IMR-90 (cell line): Measurements from ENCODE around the gene SORL1. TPM values are rescaled to one million over a fixed set of nuclear protein-coding genes. Genes with fewer than 3 reads are reported as not detected.

Experiments
- ATAC-seq: fragments of 200-7000 bp; cut with Tn5 transposase; 2 replicates; pipeline ENCODE4 v1.9.1; 2020; ENCODE audit warnings: low read depth, mild to moderate bottlenecking, moderate library complexity
- BruUV-seq: library from RNA; stranded (reverse); fragments of 400-500 nt; replicated peaks from 2 replicates; lab custom pipeline; 2021; lab: Mats Ljungman, UMichigan
- CTCF ChIA-PET: fragments of 300-600 bp; formaldehyde crosslinking; extraction: SDS; loops from one replicate; lab custom pipeline; 2021; ENCODE audit warnings: antibody characterized with exemption; lab: Yijun Ruan, JAX
- POLR2A ChIA-PET: fragments of 300-600 bp; sonication (Branson Sonifier 250); formaldehyde crosslinking; loops from one replicate; lab custom pipeline; 2022; ENCODE audit warnings: antibody characterized with exemption; ENCODE audit not compliant: unreplicated experiment; lab: Charles Lee
- DNase-seq: peaks from one replicate; pipeline ENCODE4 v3.0.0; 2013
- H2AFZ ChIP-seq: replicated peaks from 2 replicates; pipeline ENCODE3; 2013; ENCODE audit warnings: low read length, mild to moderate bottlenecking; ENCODE audit not compliant: poor library complexity
- H2AK5ac ChIP-seq: 2 replicates; pipeline ENCODE4 v1.6.1; 2013; ENCODE audit warnings: low read depth, low read length, inconsistent platforms
- H2AK9ac ChIP-seq: replicated peaks from 2 replicates; pipeline ENCODE3; 2013; ENCODE audit warnings: mild to moderate bottlenecking, low read depth, low read length, moderate library complexity; ENCODE audit not compliant: poor library complexity
- H2BK120ac ChIP-seq: 2 replicates; pipeline ENCODE4 v1.6.1; 2013; ENCODE audit warnings: low read depth, low read length, inconsistent platforms
- H2BK15ac ChIP-seq: 3 replicates; pipeline ENCODE4 v1.6.1; 2013; ENCODE audit warnings: low read depth, low read length, inconsistent platforms
- H2BK20ac ChIP-seq: 2 replicates; pipeline ENCODE4 v1.6.1; 2013; ENCODE audit warnings: low read depth, mild to moderate bottlenecking, inconsistent platforms, low read length, moderate library complexity
- H2BK5ac ChIP-seq: 2 replicates; pipeline ENCODE4 v1.6.1; 2013; ENCODE audit warnings: mild to moderate bottlenecking, low read depth, low read length, inconsistent platforms; ENCODE audit not compliant: poor library complexity, severe bottlenecking
- H3K14ac ChIP-seq: replicated peaks from 2 replicates; pipeline ENCODE4 v1.6.1; 2013; ENCODE audit warnings: low read depth, low read length, inconsistent platforms
- H3K18ac ChIP-seq: 2 replicates; pipeline ENCODE4 v1.6.1; 2013; ENCODE audit warnings: low read depth, low read length, control low read depth
- H3K23ac ChIP-seq: 2 replicates; pipeline ENCODE4 v1.6.1; 2013; ENCODE audit warnings: low read depth, low read length, inconsistent platforms
- H3K27ac ChIP-seq: 2 replicates; pipeline ENCODE4 v1.5.1; 2013; ENCODE audit warnings: mild to moderate bottlenecking, control low read depth, low read length; ENCODE audit not compliant: insufficient read depth
- H3K27me3 ChIP-seq: 2 replicates; pipeline ENCODE4 v1.6.1; 2013; ENCODE audit warnings: low read length; ENCODE audit not compliant: control insufficient read depth, insufficient read depth
- H3K36me3 ChIP-seq: 2 replicates; pipeline ENCODE4 v1.6.1; 2013; ENCODE audit warnings: low read length, mixed read lengths; ENCODE audit not compliant: control insufficient read depth, insufficient read depth
- H3K4ac ChIP-seq: 2 replicates; pipeline ENCODE4 v1.6.1; 2013; ENCODE audit warnings: low read depth, low read length, inconsistent platforms
- H3K4me1 ChIP-seq: 2 replicates; pipeline ENCODE4 v1.6.1; 2013; ENCODE audit warnings: low read length, mixed read lengths; ENCODE audit not compliant: control insufficient read depth, insufficient read depth
- H3K4me2 ChIP-seq: 2 replicates; pipeline ENCODE4 v1.6.1; 2013; ENCODE audit warnings: low read depth, mild to moderate bottlenecking, control low read depth, low read length, moderate library complexity
- H3K4me3 ChIP-seq: 2 replicates; pipeline ENCODE4 v1.5.1; 2013; ENCODE audit warnings: low read depth, mild to moderate bottlenecking, control low read depth, low read length, moderate library complexity; ENCODE audit not compliant: insufficient read depth
- H3K56ac ChIP-seq: 2 replicates; pipeline ENCODE4 v1.6.1; 2013; ENCODE audit warnings: low read length, inconsistent platforms; ENCODE audit not compliant: insufficient read depth; ENCODE audit errors: extremely low read depth
- H3K79me1 ChIP-seq, 2 experiments: 2 replicates each; pipeline ENCODE4 v1.6.1; 2013; ENCODE audit warnings: low read length in 2 of 2, inconsistent platforms in 1 of 2, low read depth in 1 of 2
- H3K9ac ChIP-seq: 2 replicates; pipeline ENCODE4 v1.6.1; 2013; ENCODE audit warnings: low read depth, low read length, control low read depth
- H3K9me1 ChIP-seq: 2 replicates; pipeline ENCODE4 v1.6.1; 2013; ENCODE audit warnings: low read length, inconsistent platforms; ENCODE audit not compliant: insufficient read depth
- H3K9me3 ChIP-seq: 2 replicates; pipeline ENCODE4 v1.6.1; 2013; ENCODE audit warnings: low read length; ENCODE audit not compliant: control insufficient read depth, insufficient read depth
- H4K20me1 ChIP-seq: 2 replicates; pipeline ENCODE4 v1.6.1; 2013; ENCODE audit warnings: low read length, inconsistent platforms; ENCODE audit not compliant: insufficient read depth
- H4K5ac ChIP-seq: 2 replicates; pipeline ENCODE4 v1.6.1; 2013; ENCODE audit warnings: mild to moderate bottlenecking, low read depth, low read length, control low read depth
- H4K8ac ChIP-seq, 2 experiments: 2 replicates each; pipeline ENCODE4 v1.6.1; 2013; ENCODE audit warnings: low read depth in 2 of 2, low read length in 2 of 2, control low read depth in 1 of 2, inconsistent platforms in 1 of 2
- H4K91ac ChIP-seq: 2 replicates; pipeline ENCODE4 v1.6.1; 2013; ENCODE audit warnings: low read depth, low read length, inconsistent platforms; ENCODE audit not compliant: insufficient read depth
- ELK1 ChIP-seq: fragments of 150-350 bp; IDR thresholded peaks from 2 replicates; pipeline ENCODE4 v1.6.1; 2016; ENCODE audit warnings: low read depth, mild to moderate bottlenecking, low read length, moderate library complexity, borderline replicate concordance
- MAZ ChIP-seq: IDR thresholded peaks from 2 replicates; pipeline ENCODE4 v1.6.1; 2012; ENCODE audit warnings: low read depth, mild to moderate bottlenecking, low read length, improper control_type of control experiment, moderate library complexity, borderline replicate concordance
- MXI1 ChIP-seq: IDR thresholded peaks from 2 replicates; pipeline ENCODE4 v1.6.1; 2012; ENCODE audit warnings: low read depth, mild to moderate bottlenecking, low read length, moderate library complexity, borderline replicate concordance
- RAD21 ChIP-seq: IDR thresholded peaks from 2 replicates; pipeline ENCODE4 v1.6.1; 2012; ENCODE audit warnings: low read length, improper control_type of control experiment
- RFX5 ChIP-seq: IDR thresholded peaks from 2 replicates; pipeline ENCODE4 v1.8.0; 2012; ENCODE audit warnings: low read depth, mild to moderate bottlenecking, low read length, moderate library complexity
- WGBS, 2 experiments: methylation state at CpG; one replicate each; pipeline versions ENCODE4 v1.1.5 to v1.1.7; 2013; ENCODE audit warnings: missing lambda C conversion rate in 2 of 2; ENCODE audit not compliant: insufficient read length in 1 of 2; ENCODE audit errors: extremely low coverage in 2 of 2; 5-methylcytosine and 5-hydroxymethylcytosine counted together
- dilution Hi-C: fragments of 300-500 bp; cut with HindIII; formaldehyde crosslinking; loops from one replicate; pipeline ENCODE4 v1.14.3; 2018; ENCODE audit warnings: low sequenced_read_pairs; ENCODE audit not compliant: unreplicated experiment
- in situ Hi-C: fragments of 300-500 bp; cut with MboI; formaldehyde crosslinking; loops from 3 replicates; pipeline ENCODE4 v1.14.3; 2019; ENCODE audit warnings: low sequenced_read_pairs, inconsistent platforms, mixed read lengths
- intact Hi-C: fragments of 100-400 bp; cut with micrococcal nuclease; formaldehyde crosslinking; loops from 2 replicates; pipeline ENCODE4 v1.10.0; 2022
- polyA plus RNA-seq, 3 experiments: library from polyadenylated mRNA; depleted of rRNA; stranded (reverse); fragments of >200 nt; gene quantifications; 2 replicates each; pipeline ENCODE4 v1.2.3, GENCODE V29; 2012; ENCODE audit warnings: low replicate concordance in 1 of 3
- total RNA-seq: library from RNA; depleted of rRNA; stranded (reverse); fragments of >200 nt; gene quantifications from 2 replicates; pipeline ENCODE4 v1.2.3, GENCODE V29; 2012
- TF ChIP-seq, protein P1 (sequence below): fragments of 150-350 bp; IDR thresholded peaks from 2 replicates; pipeline ENCODE4 v1.6.1; 2017; ENCODE audit warnings: mild to moderate bottlenecking, antibody characterized with exemption, low read length, low read depth

The SORL1 gene
- total and polyA plus RNA-seq, 2 of the 4 experiments (the other 2 are of a cell fraction): 1.0 to 2.0 TPM

- H3K27me3 ChIP-seq: peaks cover 3% of the 10 kb centered on the region
- H3K14ac ChIP-seq: no peak overlapping the region
- H3K36me3 ChIP-seq: no peaks in the 10 kb centered on the region
- no peak overlapping the region for H2BK20ac ChIP-seq
- in situ Hi-C loops (no loop called here), dilution Hi-C loops (no loop called here), intact Hi-C loops (no loop called here)
- no peak overlapping the region for H4K8ac ChIP-seq
- ChIA-PET CTCF (no interaction called here), POLR2A (no interaction called here)
- H4K20me1 ChIP-seq: no peaks in the 10 kb centered on the region
- no peaks in the 10 kb centered on the region for H3K79me1 ChIP-seq
- H3K9me3 ChIP-seq: no peaks in the 10 kb centered on the region
- DNase-seq (no peak), ATAC-seq (no peak)
- no peak overlapping the region for H2BK120ac ChIP-seq
- H2AK9ac ChIP-seq: no peak overlapping the region
- H4K5ac ChIP-seq: no peak overlapping the region
- no TSS peak for BruUV-seq
- H4K91ac ChIP-seq: no peak overlapping the region
- peaks cover 2% of the 10 kb centered on the region; the same call in 1 of the 2 replicates for H3K4me1 ChIP-seq
- no peak overlapping the region for H3K27ac ChIP-seq
- H3K4ac ChIP-seq: no peak overlapping the region
- no peak overlapping the region for H3K4me3 ChIP-seq
- no peak overlapping the region for H2BK15ac ChIP-seq
- no peak overlapping the region for H2AFZ ChIP-seq
- H3K9ac ChIP-seq: no peak overlapping the region
- no peaks in the 10 kb centered on the region; the same call in 1 of the 2 replicates for H3K9me1 ChIP-seq
- no peak overlapping the region for H3K56ac ChIP-seq
- no peak overlapping the region for H3K18ac ChIP-seq
- H2AK5ac ChIP-seq: no peak overlapping the region
- TF ChIP-seq RFX5: no peak
- TF ChIP-seq MXI1: no peak
- TF ChIP-seq MAZ: no peak
- TF ChIP-seq, protein P1, sequence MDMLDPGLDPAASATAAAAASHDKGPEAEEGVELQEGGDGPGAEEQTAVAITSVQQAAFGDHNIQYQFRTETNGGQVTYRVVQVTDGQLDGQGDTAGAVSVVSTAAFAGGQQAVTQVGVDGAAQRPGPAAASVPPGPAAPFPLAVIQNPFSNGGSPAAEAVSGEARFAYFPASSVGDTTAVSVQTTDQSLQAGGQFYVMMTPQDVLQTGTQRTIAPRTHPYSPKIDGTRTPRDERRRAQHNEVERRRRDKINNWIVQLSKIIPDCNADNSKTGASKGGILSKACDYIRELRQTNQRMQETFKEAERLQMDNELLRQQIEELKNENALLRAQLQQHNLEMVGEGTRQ: no peak
- no peak for TF ChIP-seq RAD21
- no peak for TF ChIP-seq ELK1
- no peak overlapping the region for H2BK5ac ChIP-seq
- H3K23ac ChIP-seq: no peak overlapping the region
- H3K4me2 ChIP-seq: no peak overlapping the region
- WGBS, 2 experiments: 54% methylated on average over 3 of the region's 4 CpGs; no CpG with 5 or more reads in 1 of the 2 experiments
These were observed 31.8 kb downstream of the SORL1 start for GRCh38 chr11:121483805-121484480.
